HAP-1 (cell line): ENCODE results near the gene EID2B.
A peak's percentile ranks its signal among the peaks of the same experiment; 100 is the strongest.

Experiments
- DNase-seq, 2 experiments: peaks; one replicate each; pipeline ENCODE4 v3.0.0-alpha.2; 2016 to 2020; ENCODE audit warnings: low spot score in 2 of 2
- H3K27me3 ChIP-seq: fragments of 250-450 bp; sonication (Bioruptor Pico); 2 replicates; pipeline ENCODE4 v1.5.1; 2020; ENCODE audit warnings: low read depth, mild to moderate bottlenecking, moderate library complexity
- H3K36me3 ChIP-seq: fragments of 250-450 bp; sonication (Bioruptor Pico); replicated peaks from 2 replicates; pipeline ENCODE4 v1.5.1; 2020; ENCODE audit warnings: mild to moderate bottlenecking
- H3K4me1 ChIP-seq: fragments of 250-450 bp; sonication (Bioruptor Pico); 2 replicates; pipeline ENCODE4 v1.5.1; 2020; ENCODE audit warnings: mild to moderate bottlenecking
- H3K4me3 ChIP-seq: fragments of 250-450 bp; sonication (Bioruptor Pico); 2 replicates; pipeline ENCODE4 v1.5.1; 2020; ENCODE audit warnings: mild to moderate bottlenecking, moderate library complexity
- H3K9me3 ChIP-seq: fragments of 250-450 bp; sonication (Bioruptor Pico); 2 replicates; pipeline ENCODE4 v1.5.1; 2020; ENCODE audit warnings: mild to moderate bottlenecking, moderate library complexity
- in situ Hi-C: fragments of 300-500 bp; cut with MboI; formaldehyde crosslinking; loops from 3 replicates; pipeline ENCODE4 v1.14.3; 2020; ENCODE audit warnings: low sequenced_read_pairs, inconsistent platforms, mixed read lengths

The EID2B gene, protein sequence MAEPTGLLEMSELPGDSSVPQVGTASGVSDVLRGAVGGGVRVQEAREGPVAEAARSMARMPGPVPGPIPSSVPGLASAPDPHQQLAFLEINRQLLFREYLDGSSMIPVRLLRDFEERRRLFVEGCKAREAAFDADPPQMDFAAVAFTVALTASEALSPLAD

GRCh38 chr19:39532233-39533002 lies at the start of gene EID2B:
EID2B (minus strand) TSS chr19:39532852; CDS start chr19:39532802, 50 bp downstream.
- Histone ChIP-seq H3K4me3 (peak within 1 kb of the TSS; percentile 87), H3K4me1 (peaks cover 14% of the 10 kb centered on the region), H3K9me3 (no peaks in the 10 kb centered on the region), H3K36me3 (no peaks in the 10 kb centered on the region), H3K27me3 (no peaks in the 10 kb centered on the region)
- DNase-seq: peak; percentile 95
- in situ Hi-C loops: loop anchor here (5.0 to 10.0 kb wide), 2 partner anchors 55 to 88 kb away; partner anchors contain the start of gene SUPT5H

GRCh38 chr19:39582442-39582841 lies 49.8 kb upstream of the EID2B start:
- Histone ChIP-seq H3K36me3 (no peaks in the 10 kb centered on the region), H3K9me3 (no peaks in the 10 kb centered on the region), H3K4me1 (no peaks in the 10 kb centered on the region), H3K4me3 (no peak overlapping the region), H3K27me3 (no peaks in the 10 kb centered on the region)
- DNase-seq: no peak
- in situ Hi-C loops: no loop called here

- in situ Hi-C loops: no loop called here
- H3K27me3 ChIP-seq: peaks cover 6% of the 10 kb centered on the region
- no peak for DNase-seq
- H3K4me1 ChIP-seq: no peaks in the 10 kb centered on the region
- H3K36me3 ChIP-seq: no peaks in the 10 kb centered on the region
- H3K9me3 ChIP-seq: no peaks in the 10 kb centered on the region; the same call in 1 of the 2 replicates
- H3K4me3 ChIP-seq: no peak overlapping the region
Measured at GRCh38 chr19:39568604-39569003, 36.0 kb upstream of the EID2B start.

- H3K27me3 ChIP-seq: peaks cover 3% of the 10 kb centered on the region
- H3K9me3 ChIP-seq: no peaks in the 10 kb centered on the region
- no peaks in the 10 kb centered on the region for H3K36me3 ChIP-seq
- in situ Hi-C loops: no loop called here
- no peaks in the 10 kb centered on the region for H3K4me1 ChIP-seq
- DNase-seq: no peak
- no peak overlapping the region for H3K4me3 ChIP-seq
Measured at GRCh38 chr19:39566064-39566463, 33.4 kb upstream of the EID2B start.

GRCh38 chr19:39563408-39563807 lies 30.8 kb upstream of the EID2B start:
- in situ Hi-C loops: no loop called here
- Histone ChIP-seq H3K4me1 (no peaks in the 10 kb centered on the region), H3K9me3 (no peaks in the 10 kb centered on the region), H3K4me3 (no peak overlapping the region), H3K36me3 (no peaks in the 10 kb centered on the region), H3K27me3 (peaks cover 4% of the 10 kb centered on the region)
- DNase-seq: no peak

- H3K4me3 ChIP-seq: no peak overlapping the region
- no peaks in the 10 kb centered on the region for H3K36me3 ChIP-seq
- peaks cover 9% of the 10 kb centered on the region; the same call in 1 of the 2 replicates for H3K27me3 ChIP-seq
- no peak for DNase-seq
- in situ Hi-C loops: loop anchor here (10.0 kb wide), 1 partner anchor 106 kb away; no protein-coding TSS in a partner anchor
- H3K4me1 ChIP-seq: no peaks in the 10 kb centered on the region
- H3K9me3 ChIP-seq: no peaks in the 10 kb centered on the region
Measured at GRCh38 chr19:39558624-39559117, 26.0 kb upstream of the EID2B start.

- Histone ChIP-seq H3K27me3 (peaks cover 11% of the 10 kb centered on the region; the same call in 1 of the 2 replicates), H3K9me3 (no peaks in the 10 kb centered on the region), H3K36me3 (no peaks in the 10 kb centered on the region), H3K4me3 (no peak overlapping the region), H3K4me1 (no peaks in the 10 kb centered on the region)
- no peak for DNase-seq
- in situ Hi-C loops: loop anchor here (10.0 kb wide), 1 partner anchor 107 kb away; no protein-coding TSS in a partner anchor
Measured at GRCh38 chr19:39557811-39558623, 25.4 kb upstream of the EID2B start.

DNA sequence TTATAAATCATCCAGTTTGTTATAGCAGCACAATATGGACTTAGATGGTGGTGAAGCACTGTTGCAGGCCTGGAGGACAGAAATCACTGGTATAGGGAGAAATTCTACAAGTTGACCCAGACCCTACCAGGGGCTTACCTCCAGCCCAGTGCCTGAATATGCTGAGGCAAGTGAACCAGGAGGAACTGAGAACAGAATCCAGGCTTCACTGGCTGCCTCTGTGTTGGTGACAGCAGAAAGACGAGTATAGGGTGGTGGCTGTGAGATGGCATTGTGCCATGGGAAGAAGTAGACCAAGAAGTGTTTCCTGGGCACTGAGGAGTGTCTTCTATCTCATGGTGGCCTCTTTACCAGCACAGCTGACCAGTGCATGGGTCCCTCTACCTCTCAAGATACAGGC lies 23.2 kb upstream of the EID2B start:
- Histone ChIP-seq H3K27me3 (peaks cover 14% of the 10 kb centered on the region; the same call in 1 of the 2 replicates), H3K4me3 (no peak overlapping the region), H3K4me1 (no peaks in the 10 kb centered on the region), H3K9me3 (no peaks in the 10 kb centered on the region), H3K36me3 (no peaks in the 10 kb centered on the region)
- DNase-seq: no peak
- in situ Hi-C loops: loop anchor here (10.0 kb wide), 1 partner anchor 109 kb away; no protein-coding TSS in a partner anchor

- Histone ChIP-seq H3K27me3 (peaks cover 11% of the 10 kb centered on the region; the same call in 1 of the 2 replicates), H3K9me3 (no peaks in the 10 kb centered on the region), H3K4me1 (no peaks in the 10 kb centered on the region), H3K36me3 (no peaks in the 10 kb centered on the region), H3K4me3 (no peak overlapping the region)
- DNase-seq: no peak
- in situ Hi-C loops: loop anchor here (10.0 kb wide), 1 partner anchor 110 kb away; no protein-coding TSS in a partner anchor
Measured at GRCh38 chr19:39554701-39555311, 22.2 kb upstream of the EID2B start.

DNA sequence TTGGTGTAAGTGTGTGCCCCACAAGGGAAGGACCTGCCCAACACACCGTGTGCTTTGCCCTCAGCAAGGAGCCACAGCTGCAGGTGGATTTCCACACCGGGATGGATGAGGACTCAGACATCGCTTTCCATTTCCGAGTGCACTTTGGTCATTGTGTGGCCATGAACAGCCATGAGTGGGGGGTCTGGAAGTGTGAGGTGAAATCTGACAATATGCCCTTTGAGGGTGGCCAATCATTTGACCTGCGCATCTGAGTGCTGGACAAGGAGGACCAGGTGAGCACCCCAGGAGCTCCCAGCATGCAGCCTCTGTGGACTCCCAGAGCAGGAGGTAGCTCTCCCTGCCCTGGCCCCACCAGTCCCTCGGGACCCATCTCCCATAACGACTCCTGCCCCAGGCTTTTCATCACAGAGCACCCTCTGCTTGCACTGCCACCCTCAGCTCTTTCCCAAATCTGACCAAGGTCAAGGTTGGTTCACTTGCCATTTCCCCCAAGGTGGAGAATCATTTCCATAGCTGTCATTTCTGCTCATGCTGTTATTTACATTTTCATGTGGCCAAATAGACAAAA lies 20.5 kb upstream of the EID2B start:
- Histone ChIP-seq H3K27me3 (peaks cover 11% of the 10 kb centered on the region; the same call in 1 of the 2 replicates), H3K36me3 (no peaks in the 10 kb centered on the region), H3K4me1 (no peaks in the 10 kb centered on the region), H3K9me3 (no peaks in the 10 kb centered on the region), H3K4me3 (no peak overlapping the region)
- no peak for DNase-seq
- in situ Hi-C loops: loop anchor here (10.0 kb wide), 1 partner anchor 112 kb away; no protein-coding TSS in a partner anchor

- Histone ChIP-seq H3K4me3 (no peak overlapping the region), H3K9me3 (no peaks in the 10 kb centered on the region), H3K36me3 (no peaks in the 10 kb centered on the region), H3K4me1 (no peaks in the 10 kb centered on the region), H3K27me3 (peaks cover 19% of the 10 kb centered on the region; the same call in 1 of the 2 replicates)
- in situ Hi-C loops: loop anchor here (10.0 kb wide), 1 partner anchor 115 kb away; no protein-coding TSS in a partner anchor
- DNase-seq: no peak
Measured at GRCh38 chr19:39550197-39550596, 17.5 kb upstream of the EID2B start.

GRCh38 chr19:39546599-39546998 lies 13.9 kb upstream of the EID2B start:
- DNase-seq: peak in 1 of 2 experiments; percentile 24
- H3K4me3 ChIP-seq: no peak overlapping the region
- peaks cover 7% of the 10 kb centered on the region for H3K4me1 ChIP-seq
- no peaks in the 10 kb centered on the region for H3K36me3 ChIP-seq
- H3K9me3 ChIP-seq: no peaks in the 10 kb centered on the region
- in situ Hi-C loops: no loop called here
- H3K27me3 ChIP-seq: peaks cover 8% of the 10 kb centered on the region; the same call in 1 of the 2 replicates
